B cell (primary cell): ENCODE measurements around the gene PHOSPHO1.

ENCODE experiments used
- EZH2 ChIP-seq: IDR thresholded peaks from 2 replicates; pipeline ENCODE4 v1.6.1; 2012; ENCODE audit warnings: borderline replicate concordance, low read depth, mild to moderate bottlenecking, moderate library complexity, low read length; ENCODE audit not compliant: insufficient read depth, poor library complexity, severe bottlenecking
- TF ChIP-seq, protein P1 (sequence below): fragments of 200-600 bp; IDR thresholded peaks from one replicate; pipeline ENCODE4 v1.8.0; 2022; ENCODE audit warnings: antibody characterized with exemption, mild to moderate bottlenecking

- TF ChIP-seq, protein P1, sequence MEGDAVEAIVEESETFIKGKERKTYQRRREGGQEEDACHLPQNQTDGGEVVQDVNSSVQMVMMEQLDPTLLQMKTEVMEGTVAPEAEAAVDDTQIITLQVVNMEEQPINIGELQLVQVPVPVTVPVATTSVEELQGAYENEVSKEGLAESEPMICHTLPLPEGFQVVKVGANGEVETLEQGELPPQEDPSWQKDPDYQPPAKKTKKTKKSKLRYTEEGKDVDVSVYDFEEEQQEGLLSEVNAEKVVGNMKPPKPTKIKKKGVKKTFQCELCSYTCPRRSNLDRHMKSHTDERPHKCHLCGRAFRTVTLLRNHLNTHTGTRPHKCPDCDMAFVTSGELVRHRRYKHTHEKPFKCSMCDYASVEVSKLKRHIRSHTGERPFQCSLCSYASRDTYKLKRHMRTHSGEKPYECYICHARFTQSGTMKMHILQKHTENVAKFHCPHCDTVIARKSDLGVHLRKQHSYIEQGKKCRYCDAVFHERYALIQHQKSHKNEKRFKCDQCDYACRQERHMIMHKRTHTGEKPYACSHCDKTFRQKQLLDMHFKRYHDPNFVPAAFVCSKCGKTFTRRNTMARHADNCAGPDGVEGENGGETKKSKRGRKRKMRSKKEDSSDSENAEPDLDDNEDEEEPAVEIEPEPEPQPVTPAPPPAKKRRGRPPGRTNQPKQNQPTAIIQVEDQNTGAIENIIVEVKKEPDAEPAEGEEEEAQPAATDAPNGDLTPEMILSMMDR = no peak
- no peak for TF ChIP-seq EZH2
Observed at GRCh38 chr17:49203796-49204195, 26.8 kb downstream of the PHOSPHO1 start.
